ENCODE measurements around the gene KCP.

DNA sequence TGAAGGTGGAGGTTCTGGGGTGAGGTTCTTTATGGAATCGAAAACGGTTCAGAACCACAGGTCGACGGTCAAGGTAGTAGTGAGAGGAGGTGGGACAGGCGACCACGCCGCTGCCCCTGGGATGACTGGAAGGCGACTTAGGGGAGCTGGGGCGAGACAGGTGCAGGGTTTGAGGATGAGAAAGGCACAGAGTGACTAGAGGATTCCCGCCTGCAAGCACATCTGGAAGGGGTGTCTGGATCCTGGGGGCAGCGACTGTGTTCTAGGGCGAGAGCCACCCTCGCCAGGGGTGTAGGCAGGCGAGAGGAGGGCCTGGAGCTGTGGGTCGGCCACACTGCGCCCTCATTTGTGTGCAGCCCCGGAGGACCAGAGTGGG is 26.8 kb upstream of the KCP start:
- TF ChIP-seq, protein P1, sequence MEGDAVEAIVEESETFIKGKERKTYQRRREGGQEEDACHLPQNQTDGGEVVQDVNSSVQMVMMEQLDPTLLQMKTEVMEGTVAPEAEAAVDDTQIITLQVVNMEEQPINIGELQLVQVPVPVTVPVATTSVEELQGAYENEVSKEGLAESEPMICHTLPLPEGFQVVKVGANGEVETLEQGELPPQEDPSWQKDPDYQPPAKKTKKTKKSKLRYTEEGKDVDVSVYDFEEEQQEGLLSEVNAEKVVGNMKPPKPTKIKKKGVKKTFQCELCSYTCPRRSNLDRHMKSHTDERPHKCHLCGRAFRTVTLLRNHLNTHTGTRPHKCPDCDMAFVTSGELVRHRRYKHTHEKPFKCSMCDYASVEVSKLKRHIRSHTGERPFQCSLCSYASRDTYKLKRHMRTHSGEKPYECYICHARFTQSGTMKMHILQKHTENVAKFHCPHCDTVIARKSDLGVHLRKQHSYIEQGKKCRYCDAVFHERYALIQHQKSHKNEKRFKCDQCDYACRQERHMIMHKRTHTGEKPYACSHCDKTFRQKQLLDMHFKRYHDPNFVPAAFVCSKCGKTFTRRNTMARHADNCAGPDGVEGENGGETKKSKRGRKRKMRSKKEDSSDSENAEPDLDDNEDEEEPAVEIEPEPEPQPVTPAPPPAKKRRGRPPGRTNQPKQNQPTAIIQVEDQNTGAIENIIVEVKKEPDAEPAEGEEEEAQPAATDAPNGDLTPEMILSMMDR (CRISPR knock-in tag; IDR thresholded peaks at IDR 0.05) = no peak
- no peak for TF ChIP-seq MAFF (IDR thresholded peaks at IDR 0.05; ENCODE audit: low read depth, low read length)
- no peak for TF ChIP-seq EP300 (IDR thresholded peaks at IDR 0.05; ENCODE audit: low read depth in 2 of 2, low read length in 2 of 2)
- TF ChIP-seq EP300 (CRISPR knock-in tag; IDR thresholded peaks at IDR 0.05; ENCODE audit: borderline replicate concordance) = no peak
- TF ChIP-seq ATF1 (CRISPR knock-in tag; IDR thresholded peaks at IDR 0.05) = no peak
- TF ChIP-seq KDM1A (CRISPR knock-in tag; IDR thresholded peaks at IDR 0.05) = no peak
- no peak for TF ChIP-seq RBM39 (IDR thresholded peaks at IDR 0.05; ENCODE audit: low read depth, low read length, poor library complexity, severe bottlenecking)
